Transverse colon (tissue), 4 donors: ENCODE results near the gene TDO2. TPM values are rescaled to one million over a fixed set of nuclear protein-coding genes. Genes with fewer than 3 reads are reported as not detected.
"Not testable (repeated sequence)": the region's sequence is repeated elsewhere in the genome, so short reads cannot be mapped to it uniquely, and the experiment has no call there.

Source experiments
- DNase-seq: peaks from one replicate; pipeline ENCODE4 v3.0.0-alpha.2; 2019
- H3K27ac ChIP-seq, 4 donors: fragments of 200-600 bp; sonication (generic); 2 replicates each; pipeline ENCODE4 v1.5.1; 2016 to 2018; ENCODE audit warnings: inconsistent platforms in 4 of 4
- H3K27me3 ChIP-seq: fragments of 200-600 bp; sonication (generic); 2 replicates; pipeline ENCODE4 v1.5.1; 2017; ENCODE audit warnings: inconsistent platforms
- H3K36me3 ChIP-seq, 4 donors: fragments of 200-600 bp; sonication (generic); 2 replicates each; pipeline ENCODE4 v1.5.1; 2017 to 2019; ENCODE audit warnings: inconsistent platforms in 4 of 4
- H3K4me1 ChIP-seq, 4 donors: fragments of 200-600 bp; sonication (generic); 2 replicates each; pipeline ENCODE4 v1.5.1; 2017 to 2020; ENCODE audit warnings: inconsistent platforms in 4 of 4
- H3K4me3 ChIP-seq, 4 donors: fragments of 200-600 bp; sonication (generic); 1 replicate in 1 of 4; 2 replicates in 3 of 4; pipeline versions ENCODE4 v1.5.1 to v1.6.1; 2017 to 2019; ENCODE audit warnings: inconsistent platforms in 4 of 4
- H3K9me3 ChIP-seq, 2 donors: fragments of 200-600 bp; sonication (generic); 2 replicates each; pipeline ENCODE4 v1.5.1; 2017 to 2019; ENCODE audit warnings: inconsistent platforms in 2 of 2
- EP300 ChIP-seq: sonication (generic); formaldehyde crosslinking; IDR thresholded peaks from one replicate; pipeline ENCODE4 v1.6.1; 2017; ENCODE audit warnings: antibody characterized with exemption, low read depth
- POLR2A ChIP-seq: fragments of 450-650 bp; IDR thresholded peaks from one replicate; pipeline ENCODE4 v1.6.1; 2016; ENCODE audit warnings: antibody characterized with exemption, mild to moderate bottlenecking, moderate library complexity
- POLR2AphosphoS5 ChIP-seq, 3 donors: sonication (generic); formaldehyde crosslinking; IDR thresholded peaks; one replicate each; pipeline ENCODE4 v1.6.1; 2016; ENCODE audit warnings: antibody characterized with exemption in 3 of 3
- WGBS, 2 donors: methylation state at CpG; one replicate each; pipeline ENCODE4 v1.1.5; 2018; ENCODE audit warnings: low coverage in 1 of 2; 5-methylcytosine and 5-hydroxymethylcytosine counted together
- in situ Hi-C, 4 donors: fragments of 200-750 bp; cut with MboI; loops; one replicate each; pipeline versions ENCODE4 v1.15.0 to v1.15.1; 2017; ENCODE audit warnings: low sequenced_read_pairs in 3 of 4, low pct_ligation_motif_present in 1 of 4, low pct_unique_long_range_greater_than_20kb in 1 of 4
- intact Hi-C: fragments of 100-400 bp; cut with DNase I; formaldehyde crosslinking; loops from one replicate; pipeline ENCODE4 v1.15.1; 2023; ENCODE audit warnings: low total_unique reads
- total RNA-seq, 4 donors: library from RNA; depleted of rRNA; stranded (reverse); fragments of >200 nt; gene quantifications; one replicate each; pipeline ENCODE4 v1.1.0, GENCODE V29; 2016
- TF ChIP-seq, protein P1 (sequence below), 5 experiments: fragments of 200-600 bp in 3 of 5; fragments of 450-650 bp in 2 of 5; sonication (generic) in 3 of 5; IDR thresholded peaks; 1 replicate in 2 of 5; 2 replicates in 3 of 5; pipeline ENCODE4 v1.5.1; 2016 to 2017; ENCODE audit warnings: antibody characterized with exemption in 5 of 5, inconsistent platforms in 3 of 5, mild to moderate bottlenecking in 2 of 5, moderate library complexity in 1 of 5

Gene TDO2
- total RNA-seq, 4 donors from 2014 or later: 0.64 TPM; not detected in 3

DNA sequence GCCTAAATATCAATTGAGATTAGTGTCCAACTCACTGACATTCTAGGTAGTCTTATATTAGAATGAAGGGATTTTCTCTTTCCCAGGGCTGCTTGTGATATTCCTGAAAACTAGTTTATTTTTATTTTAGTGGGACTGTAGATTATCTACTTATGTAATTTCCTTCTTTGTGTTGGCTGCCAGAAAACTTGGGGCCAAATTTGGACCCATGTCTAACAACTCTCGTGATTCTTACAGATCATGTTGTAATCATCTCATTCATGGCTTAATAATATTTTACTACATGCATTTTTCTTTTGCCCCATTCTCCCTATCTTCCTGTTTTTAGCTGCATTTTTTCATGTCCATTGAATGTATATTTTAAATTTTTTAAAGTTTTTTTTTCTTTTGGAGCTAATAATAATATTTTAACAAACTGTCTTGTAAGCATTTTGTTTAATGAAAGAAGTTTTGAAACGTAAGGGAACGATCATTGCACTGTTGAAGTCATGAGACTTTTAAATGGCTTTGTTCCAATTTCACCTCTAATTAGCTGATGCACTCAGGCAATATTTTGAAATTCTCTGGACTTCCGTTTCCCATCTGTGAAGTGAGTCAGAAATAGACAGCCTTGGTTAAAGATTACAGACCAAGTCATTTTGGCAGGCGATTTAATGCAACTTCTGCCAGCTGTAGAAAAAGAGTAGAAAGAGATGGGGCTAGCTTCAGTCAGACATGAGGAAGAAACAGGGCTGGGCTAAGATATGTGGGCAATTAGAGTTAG is 14.3 kb upstream of the TDO2 start:
- WGBS, 2 donors: 30 to 33% methylated on average over 5 of the region's 5 CpGs
- Histone ChIP-seq H3K9me3 (no peaks in the 10 kb centered on the region), H3K4me3 (no peak overlapping the region), H3K27ac (no peak overlapping the region), H3K36me3 (no peaks in the 10 kb centered on the region), H3K27me3 (no peaks in the 10 kb centered on the region), H3K4me1 (no peaks in the 10 kb centered on the region)
- no peak for DNase-seq
- intact Hi-C loops: no loop called here
- in situ Hi-C loops: no loop called here
- TF ChIP-seq, protein P1, sequence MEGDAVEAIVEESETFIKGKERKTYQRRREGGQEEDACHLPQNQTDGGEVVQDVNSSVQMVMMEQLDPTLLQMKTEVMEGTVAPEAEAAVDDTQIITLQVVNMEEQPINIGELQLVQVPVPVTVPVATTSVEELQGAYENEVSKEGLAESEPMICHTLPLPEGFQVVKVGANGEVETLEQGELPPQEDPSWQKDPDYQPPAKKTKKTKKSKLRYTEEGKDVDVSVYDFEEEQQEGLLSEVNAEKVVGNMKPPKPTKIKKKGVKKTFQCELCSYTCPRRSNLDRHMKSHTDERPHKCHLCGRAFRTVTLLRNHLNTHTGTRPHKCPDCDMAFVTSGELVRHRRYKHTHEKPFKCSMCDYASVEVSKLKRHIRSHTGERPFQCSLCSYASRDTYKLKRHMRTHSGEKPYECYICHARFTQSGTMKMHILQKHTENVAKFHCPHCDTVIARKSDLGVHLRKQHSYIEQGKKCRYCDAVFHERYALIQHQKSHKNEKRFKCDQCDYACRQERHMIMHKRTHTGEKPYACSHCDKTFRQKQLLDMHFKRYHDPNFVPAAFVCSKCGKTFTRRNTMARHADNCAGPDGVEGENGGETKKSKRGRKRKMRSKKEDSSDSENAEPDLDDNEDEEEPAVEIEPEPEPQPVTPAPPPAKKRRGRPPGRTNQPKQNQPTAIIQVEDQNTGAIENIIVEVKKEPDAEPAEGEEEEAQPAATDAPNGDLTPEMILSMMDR (IDR thresholded peaks at IDR 0.05): no peak

DNA sequence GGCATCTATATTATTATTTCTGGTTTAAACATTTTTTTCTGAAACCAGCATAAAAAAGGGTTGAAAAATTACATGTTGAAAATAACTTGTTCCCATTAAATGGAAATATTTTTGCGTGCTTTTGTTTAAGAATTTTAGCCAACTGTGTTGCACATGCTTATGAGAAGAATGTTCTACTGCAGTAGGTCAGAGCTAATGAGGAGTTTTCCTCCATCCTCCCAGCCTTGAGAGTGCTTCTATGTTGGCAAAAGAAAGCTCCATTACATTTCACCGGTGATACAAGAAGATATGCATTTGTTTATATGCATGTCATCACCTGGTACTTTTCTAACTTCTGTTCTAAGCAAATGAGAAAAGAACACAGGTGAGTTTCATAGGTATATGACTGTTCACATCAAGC is 13.6 kb upstream of the TDO2 start:
- intact Hi-C loops: no loop called here
- Histone ChIP-seq H3K9me3 (no peaks in the 10 kb centered on the region), H3K4me1 (no peaks in the 10 kb centered on the region), H3K4me3 (no peak overlapping the region), H3K27ac (no peak overlapping the region), H3K36me3 (no peaks in the 10 kb centered on the region), H3K27me3 (no peaks in the 10 kb centered on the region)
- in situ Hi-C loops: no loop called here
- WGBS, 2 donors: 78 to 81% methylated on average over 2 of the region's 2 CpGs
- DNase-seq: no peak
- no peak for TF ChIP-seq POLR2A
- no peak for TF ChIP-seq POLR2AphosphoS5 (IDR thresholded peaks at IDR 0.05)
- TF ChIP-seq, protein P1 (IDR thresholded peaks at IDR 0.05): no peak
- TF ChIP-seq EP300: no peak

DNA sequence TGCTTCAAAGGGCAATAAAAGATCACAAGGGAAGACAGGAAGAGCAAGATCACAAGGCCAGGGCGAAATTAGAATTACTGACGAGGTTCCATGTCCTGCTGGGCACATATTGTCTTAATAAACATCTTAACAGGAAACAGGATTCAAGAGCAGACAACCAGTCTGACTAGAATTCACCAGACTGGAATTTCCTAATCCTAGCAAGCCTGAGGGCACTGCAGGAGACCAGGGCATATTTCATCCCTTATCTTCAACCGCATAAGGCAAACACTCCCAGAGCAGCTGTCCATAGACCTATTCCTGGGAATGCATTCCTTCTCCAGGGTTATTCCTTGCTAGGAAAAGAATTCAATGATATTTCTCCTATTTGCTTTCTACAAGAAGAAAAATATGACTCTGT is 12.4 kb upstream of the TDO2 start:
- no peak for TF ChIP-seq POLR2A
- TF ChIP-seq, protein P1 (IDR thresholded peaks at IDR 0.05): no peak
- TF ChIP-seq EP300: no peak
- TF ChIP-seq POLR2AphosphoS5 (IDR thresholded peaks at IDR 0.05): no peak
- no peaks in the 10 kb centered on the region for H3K9me3 ChIP-seq
- no peak overlapping the region for H3K27ac ChIP-seq
- no peak for DNase-seq
- in situ Hi-C loops: no loop called here
- intact Hi-C loops: no loop called here
- H3K4me1 ChIP-seq: no peaks in the 10 kb centered on the region
- no peaks in the 10 kb centered on the region for H3K27me3 ChIP-seq
- WGBS, 2 donors: 68 to 100% methylated on average over 1 to 3 of the region's 3 CpGs
- no peak overlapping the region for H3K4me3 ChIP-seq
- H3K36me3 ChIP-seq: no peaks in the 10 kb centered on the region

DNA sequence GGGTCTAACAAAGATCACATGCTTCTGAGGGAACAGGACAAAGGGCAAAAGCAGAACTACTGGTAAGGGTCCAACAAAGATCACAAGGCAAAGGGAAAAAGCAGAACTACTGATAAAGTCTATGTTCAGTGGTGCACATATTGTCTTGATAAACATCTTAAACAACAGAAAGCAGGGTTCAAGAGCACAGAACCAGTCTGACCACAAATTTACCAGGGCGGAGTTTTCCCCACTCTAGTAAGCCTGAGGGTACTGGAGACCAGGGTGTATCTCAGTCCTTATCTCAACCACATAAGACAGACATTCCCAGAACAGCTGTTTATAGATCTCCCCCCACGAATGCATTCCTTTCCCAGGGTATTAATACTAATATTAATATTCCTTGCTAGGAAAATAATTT is 5.1 kb upstream of the TDO2 start:
- DNase-seq, H3K4me1 ChIP-seq, H3K27ac ChIP-seq, H3K4me3 ChIP-seq, H3K36me3 ChIP-seq, H3K9me3 ChIP-seq, in situ Hi-C loops, H3K27me3 ChIP-seq, intact Hi-C loops: not testable (repeated sequence)
- WGBS, 2 donors: 79 to 87% methylated on average over 2 of the region's 2 CpGs

DNA sequence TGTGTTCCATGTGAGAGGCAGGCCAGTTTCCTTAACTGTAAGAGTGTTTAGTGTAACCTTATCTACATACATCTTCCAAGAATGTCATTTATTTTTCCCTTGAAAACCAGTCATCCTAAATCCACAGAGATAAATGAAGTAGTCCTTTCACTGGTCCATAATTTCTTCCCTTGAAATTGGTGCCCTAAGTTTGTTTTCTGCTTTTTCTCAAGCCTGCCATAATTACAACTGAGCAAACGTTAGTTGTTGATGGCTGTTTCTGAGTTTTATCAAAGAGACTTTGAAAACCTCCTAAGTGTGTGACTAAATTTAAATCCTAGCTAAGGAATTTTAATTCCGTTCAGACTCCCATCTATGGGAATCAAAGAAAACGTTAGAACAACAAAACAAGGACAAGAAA is 3.6 kb upstream of the TDO2 start:
- intact Hi-C loops: no loop called here

More for the DNA sequence above, 3.6 kb upstream of the TDO2 start:
- WGBS, 2 donors: 10 to 11% methylated on average over 3 of the region's 3 CpGs
- H3K36me3 ChIP-seq: no peaks in the 10 kb centered on the region
- no peak overlapping the region for H3K4me3 ChIP-seq
- H3K27ac ChIP-seq: no peak overlapping the region
- in situ Hi-C loops: no loop called here
- no peaks in the 10 kb centered on the region for H3K4me1 ChIP-seq
- H3K27me3 ChIP-seq: no peaks in the 10 kb centered on the region
- no peaks in the 10 kb centered on the region for H3K9me3 ChIP-seq
- TF ChIP-seq EP300: no peak
- DNase-seq: no peak
